Transverse colon (tissue), 4 donors: Measurements from ENCODE around the gene ASZ1.

Experiments
- POLR2A ChIP-seq: fragments of 450-650 bp; IDR thresholded peaks from one replicate; pipeline ENCODE4 v1.6.1; 2016; ENCODE audit warnings: antibody characterized with exemption, mild to moderate bottlenecking, moderate library complexity
- POLR2AphosphoS5 ChIP-seq, 3 donors: sonication (generic); formaldehyde crosslinking; IDR thresholded peaks; one replicate each; pipeline ENCODE4 v1.6.1; 2016; ENCODE audit warnings: antibody characterized with exemption in 3 of 3
- TF ChIP-seq, protein P1 (sequence below), 5 experiments: fragments of 200-600 bp in 3 of 5; fragments of 450-650 bp in 2 of 5; sonication (generic) in 3 of 5; IDR thresholded peaks; 1 replicate in 2 of 5; 2 replicates in 3 of 5; pipeline ENCODE4 v1.5.1; 2016 to 2017; ENCODE audit warnings: antibody characterized with exemption in 5 of 5, inconsistent platforms in 3 of 5, mild to moderate bottlenecking in 2 of 5, moderate library complexity in 1 of 5

DNA sequence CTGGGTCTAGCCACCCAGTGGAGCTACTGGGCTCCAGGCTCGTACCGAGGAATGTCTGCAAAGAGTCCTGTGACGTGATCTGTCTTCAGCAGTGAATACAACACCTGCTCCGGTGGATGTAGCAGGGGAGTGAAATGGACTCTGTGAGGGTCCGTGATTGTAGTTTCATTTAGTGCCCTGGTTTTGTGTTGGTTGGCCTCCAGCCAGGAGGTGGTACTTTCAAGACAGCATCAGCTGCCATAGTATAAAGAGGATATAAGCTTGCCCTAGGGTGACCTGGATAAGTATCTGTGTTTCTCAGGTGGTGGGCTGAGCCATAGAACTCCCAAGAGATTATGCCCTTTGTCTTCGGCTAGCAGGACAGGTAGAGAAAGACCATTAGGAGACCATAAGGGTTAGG is 79.8 kb downstream of the ASZ1 start:
- TF ChIP-seq POLR2A = no peak
- TF ChIP-seq, protein P1, sequence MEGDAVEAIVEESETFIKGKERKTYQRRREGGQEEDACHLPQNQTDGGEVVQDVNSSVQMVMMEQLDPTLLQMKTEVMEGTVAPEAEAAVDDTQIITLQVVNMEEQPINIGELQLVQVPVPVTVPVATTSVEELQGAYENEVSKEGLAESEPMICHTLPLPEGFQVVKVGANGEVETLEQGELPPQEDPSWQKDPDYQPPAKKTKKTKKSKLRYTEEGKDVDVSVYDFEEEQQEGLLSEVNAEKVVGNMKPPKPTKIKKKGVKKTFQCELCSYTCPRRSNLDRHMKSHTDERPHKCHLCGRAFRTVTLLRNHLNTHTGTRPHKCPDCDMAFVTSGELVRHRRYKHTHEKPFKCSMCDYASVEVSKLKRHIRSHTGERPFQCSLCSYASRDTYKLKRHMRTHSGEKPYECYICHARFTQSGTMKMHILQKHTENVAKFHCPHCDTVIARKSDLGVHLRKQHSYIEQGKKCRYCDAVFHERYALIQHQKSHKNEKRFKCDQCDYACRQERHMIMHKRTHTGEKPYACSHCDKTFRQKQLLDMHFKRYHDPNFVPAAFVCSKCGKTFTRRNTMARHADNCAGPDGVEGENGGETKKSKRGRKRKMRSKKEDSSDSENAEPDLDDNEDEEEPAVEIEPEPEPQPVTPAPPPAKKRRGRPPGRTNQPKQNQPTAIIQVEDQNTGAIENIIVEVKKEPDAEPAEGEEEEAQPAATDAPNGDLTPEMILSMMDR (IDR thresholded peaks at IDR 0.05) = no peak
- TF ChIP-seq POLR2AphosphoS5 (IDR thresholded peaks at IDR 0.05) = no peak
